Measurements from ENCODE around the gene ADRA2A.

GRCh38 chr10:111118758-111119157 is 41.9 kb downstream of the ADRA2A start:
- TF ChIP-seq GATA2 (IDR thresholded peaks at IDR 0.05; ENCODE audit: low read depth, low read length) (no peak), GATA3 (IDR thresholded peaks at IDR 0.05; ENCODE audit: low read depth, low read length) (no peak)

Data from SH-SY5Y (cell line).